Measurements from ENCODE around the gene ETAA1.

The ETAA1 gene

DNA sequence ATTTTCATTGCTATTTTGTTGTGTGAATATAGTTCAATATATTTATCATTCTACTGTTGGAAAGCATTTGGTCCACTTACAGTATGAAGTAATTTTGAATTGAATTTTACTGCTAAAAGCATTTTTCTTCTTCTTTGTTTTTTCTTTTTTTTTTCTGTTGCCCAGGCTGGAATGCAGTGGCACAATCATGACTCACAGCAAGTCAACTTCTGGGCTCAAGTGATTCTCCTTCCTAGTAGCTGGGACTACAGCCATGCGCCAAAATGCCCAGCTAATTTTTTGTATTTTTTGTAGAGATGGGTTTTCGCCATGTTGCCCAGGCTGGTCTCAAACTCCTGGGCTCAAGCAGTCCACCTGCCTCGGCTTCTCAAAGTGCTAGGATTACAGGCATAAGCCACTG is 2.4 kb upstream of the ETAA1 start:
- no peaks in the 10 kb centered on the region for H3K9me3 ChIP-seq (ENCODE audit: control insufficient read depth in 1 of 2, low read length in 2 of 2)
- H3K27me3 ChIP-seq (ENCODE audit: low read depth, low read length): no peaks in the 10 kb centered on the region

DNA sequence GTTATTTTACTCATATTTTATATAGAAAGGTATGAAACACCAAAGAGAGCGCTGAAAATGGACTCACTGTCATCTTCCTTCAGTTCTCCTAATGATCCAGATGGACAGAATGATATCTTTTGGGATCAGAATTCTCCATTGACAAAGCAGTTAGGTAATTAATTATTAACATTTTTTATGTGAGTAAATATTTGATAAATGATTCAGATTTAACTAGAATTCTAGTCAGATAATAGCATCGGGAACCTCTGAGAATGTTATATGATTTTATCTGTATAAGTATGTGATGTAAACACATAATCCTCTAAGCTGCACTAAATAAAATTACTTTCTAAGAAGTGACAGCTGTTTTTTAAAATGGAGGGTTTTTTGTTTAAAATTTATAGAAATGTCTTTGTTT is 2.0 kb downstream of the ETAA1 start:
- Histone ChIP-seq H3K9me3 (ENCODE audit: control insufficient read depth in 1 of 2, low read length in 2 of 2) (no peaks in the 10 kb centered on the region), H3K4me3 (ENCODE audit: low read depth in 1 of 2, low read length in 2 of 2) (no peak overlapping the region), H3K27ac (ENCODE audit: low read length) (no peak overlapping the region), H3K27me3 (ENCODE audit: low read depth, low read length) (no peaks in the 10 kb centered on the region), H3K4me1 (ENCODE audit: control insufficient read depth in 1 of 2, insufficient read depth in 2 of 2, low read length in 2 of 2) (peaks cover 0 to 16% of the 10 kb centered on the region in 2 donors), H3K36me3 (ENCODE audit: control insufficient read depth in 1 of 2, insufficient read depth in 2 of 2, low read length in 2 of 2) (peaks cover 6 to 21% of the 10 kb centered on the region in 2 donors)

More for the DNA sequence above, 2.4 kb upstream of the ETAA1 start:
- Histone ChIP-seq H3K4me1 (ENCODE audit: control insufficient read depth in 1 of 2, insufficient read depth in 2 of 2, low read length in 2 of 2) (peaks cover 0 to 23% of the 10 kb centered on the region in 2 donors), H3K4me3 (ENCODE audit: low read depth in 1 of 2, low read length in 2 of 2) (no peak overlapping the region), H3K27ac (ENCODE audit: low read length) (no peak overlapping the region), H3K36me3 (ENCODE audit: control insufficient read depth in 1 of 2, insufficient read depth in 2 of 2, low read length in 2 of 2) (peaks cover 0 to 5% of the 10 kb centered on the region in 2 donors)

DNA sequence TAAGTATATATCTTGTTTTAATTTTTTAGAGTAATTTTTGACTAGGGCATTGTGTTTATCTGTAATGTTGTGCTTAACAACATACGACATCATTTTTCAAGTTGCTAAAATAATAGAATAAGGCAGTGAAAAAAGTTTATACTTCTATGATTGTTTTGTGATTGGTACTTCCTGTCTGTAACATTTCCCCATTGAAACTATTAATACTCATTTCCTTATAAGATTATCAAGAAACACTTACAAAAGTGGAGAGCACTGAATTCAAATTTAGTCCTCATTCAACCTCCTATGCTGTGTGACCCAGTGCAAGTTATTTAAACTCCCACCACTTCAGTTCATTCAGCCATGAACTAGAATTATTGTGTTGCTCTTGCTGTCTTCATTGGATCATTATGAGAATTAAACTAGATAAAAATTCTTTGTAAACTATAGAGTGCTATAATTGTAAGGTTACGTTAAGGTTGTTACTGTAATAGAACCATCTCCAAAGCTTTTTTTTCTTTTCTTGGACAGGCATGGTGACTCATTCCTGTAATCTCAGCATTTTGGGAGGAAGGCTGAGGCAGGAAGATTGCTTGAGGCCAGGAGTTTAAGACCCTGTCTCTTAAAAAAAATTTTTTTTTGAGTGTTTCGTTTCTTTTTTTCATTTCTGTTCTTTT is 2.8 kb downstream of the ETAA1 start:
- H3K4me1 ChIP-seq (ENCODE audit: control insufficient read depth in 1 of 2, insufficient read depth in 2 of 2, low read length in 2 of 2): peaks cover 0 to 16% of the 10 kb centered on the region in 2 donors
- H3K9me3 ChIP-seq (ENCODE audit: control insufficient read depth in 1 of 2, low read length in 2 of 2): no peaks in the 10 kb centered on the region
- H3K36me3 ChIP-seq (ENCODE audit: control insufficient read depth in 1 of 2, insufficient read depth in 2 of 2, low read length in 2 of 2): peaks cover 13 to 23% of the 10 kb centered on the region in 2 donors
- H3K27me3 ChIP-seq (ENCODE audit: low read depth, low read length): no peaks in the 10 kb centered on the region
- no peak overlapping the region for H3K27ac ChIP-seq (ENCODE audit: low read length)
- H3K4me3 ChIP-seq (ENCODE audit: low read depth in 1 of 2, low read length in 2 of 2): no peak overlapping the region

DNA sequence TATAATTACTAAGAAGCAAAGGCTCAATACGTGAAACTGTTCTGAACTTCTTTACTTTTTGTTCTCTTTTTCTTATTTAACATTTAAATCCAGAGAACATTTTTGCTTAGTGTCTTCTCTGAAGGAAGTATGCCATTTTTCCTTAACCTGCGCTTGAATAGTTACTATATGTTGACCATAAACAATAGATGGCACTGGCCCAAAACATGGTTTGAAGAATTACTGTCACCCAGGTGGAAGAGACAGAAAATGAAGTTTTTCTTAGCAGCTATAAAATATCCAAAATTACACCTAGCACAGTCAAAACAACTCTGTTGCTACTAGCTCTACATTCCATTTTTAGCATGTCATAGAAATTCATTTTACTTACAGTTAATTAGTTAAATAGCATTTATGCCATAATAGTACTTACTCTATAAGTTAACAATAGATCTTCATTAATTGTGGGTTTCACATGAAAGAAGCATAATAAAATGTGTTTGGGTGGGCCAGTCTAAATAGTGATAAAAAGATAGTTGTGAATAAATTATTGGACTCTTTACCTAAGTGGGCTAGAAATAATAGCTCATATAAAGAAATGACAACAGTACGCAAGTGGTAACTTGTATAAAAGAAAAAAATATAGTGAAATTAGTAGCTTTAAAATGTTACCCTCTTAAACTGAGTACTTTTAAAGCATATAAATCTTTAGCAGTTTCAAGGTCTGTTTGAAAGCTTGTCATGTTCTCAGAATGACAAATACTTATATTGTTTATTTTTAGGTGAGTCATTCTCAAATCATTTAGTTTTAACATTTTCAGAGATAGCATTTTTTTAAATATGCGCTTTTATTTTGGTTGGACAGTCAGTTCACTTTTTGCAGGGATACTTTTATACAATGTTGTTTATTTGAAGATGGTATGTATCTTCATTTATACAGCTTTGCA is 3.7 kb downstream of the ETAA1 start:
- Histone ChIP-seq H3K27me3 (ENCODE audit: low read depth, low read length) (no peaks in the 10 kb centered on the region), H3K4me3 (ENCODE audit: low read depth in 1 of 2, low read length in 2 of 2) (no peak overlapping the region), H3K36me3 (ENCODE audit: control insufficient read depth in 1 of 2, insufficient read depth in 2 of 2, low read length in 2 of 2) (peaks cover 14 to 23% of the 10 kb centered on the region in 2 donors), H3K9me3 (ENCODE audit: control insufficient read depth in 1 of 2, low read length in 2 of 2) (no peaks in the 10 kb centered on the region), H3K4me1 (ENCODE audit: control insufficient read depth in 1 of 2, insufficient read depth in 2 of 2, low read length in 2 of 2) (peaks cover 0 to 16% of the 10 kb centered on the region in 2 donors), H3K27ac (ENCODE audit: low read length) (no peak overlapping the region)

DNA sequence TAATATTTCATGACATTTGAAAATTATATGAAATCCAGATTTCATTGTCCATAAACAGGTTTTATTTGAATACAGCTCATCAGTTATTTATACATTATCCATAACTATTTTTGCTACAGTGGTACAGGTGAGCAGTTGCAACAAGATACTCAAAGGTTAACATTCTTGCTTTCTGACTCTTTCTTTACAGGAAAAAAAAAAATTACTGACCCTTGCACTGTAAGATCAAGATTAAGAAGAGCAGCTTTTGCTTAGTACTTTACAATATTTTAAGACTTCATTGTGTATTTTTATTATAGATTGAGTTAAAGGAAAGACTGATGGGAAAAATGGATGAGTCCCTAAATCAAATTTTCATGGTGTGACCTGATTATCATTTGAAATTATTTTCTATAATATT is 11.2 kb downstream of the ETAA1 start:
- H3K36me3 ChIP-seq (ENCODE audit: control insufficient read depth in 1 of 2, insufficient read depth in 2 of 2, low read length in 2 of 2): peaks cover 22 to 31% of the 10 kb centered on the region in 2 donors

DNA sequence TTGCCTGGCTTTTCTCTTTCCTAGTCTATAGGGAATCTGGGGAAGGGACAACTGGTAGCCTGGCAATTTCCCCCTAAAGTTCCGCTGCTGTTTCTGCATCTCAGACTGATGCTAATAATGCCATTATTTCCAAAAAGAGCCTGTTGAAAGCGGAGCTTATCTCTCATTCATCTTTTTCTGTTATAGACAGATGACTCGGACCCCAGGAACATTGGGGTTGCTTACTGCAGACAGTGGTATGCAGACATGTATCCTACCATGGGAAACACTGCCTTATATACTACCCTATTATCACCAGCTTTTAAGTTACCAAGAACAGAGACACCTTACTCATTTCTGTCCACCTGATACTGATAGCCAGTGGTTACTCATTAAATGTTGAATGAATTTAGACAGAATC is 15.3 kb downstream of the ETAA1 start:
- Histone ChIP-seq H3K27ac (ENCODE audit: low read length) (no peak overlapping the region), H3K36me3 (ENCODE audit: control insufficient read depth in 1 of 2, insufficient read depth in 2 of 2, low read length in 2 of 2) (peaks cover 10 to 21% of the 10 kb centered on the region in 2 donors), H3K4me3 (ENCODE audit: low read depth in 1 of 2, low read length in 2 of 2) (no peak overlapping the region), H3K4me1 (ENCODE audit: control insufficient read depth in 1 of 2, insufficient read depth in 2 of 2, low read length in 2 of 2) (no peaks in the 10 kb centered on the region), H3K27me3 (ENCODE audit: low read depth, low read length) (no peaks in the 10 kb centered on the region), H3K9me3 (ENCODE audit: control insufficient read depth in 1 of 2, low read length in 2 of 2) (no peaks in the 10 kb centered on the region)

More for the DNA sequence above, 11.2 kb downstream of the ETAA1 start:
- Histone ChIP-seq H3K9me3 (ENCODE audit: control insufficient read depth in 1 of 2, low read length in 2 of 2) (no peaks in the 10 kb centered on the region), H3K4me3 (ENCODE audit: low read depth in 1 of 2, low read length in 2 of 2) (no peak overlapping the region), H3K27ac (ENCODE audit: low read length) (no peak overlapping the region), H3K27me3 (ENCODE audit: low read depth, low read length) (no peaks in the 10 kb centered on the region), H3K4me1 (ENCODE audit: control insufficient read depth in 1 of 2, insufficient read depth in 2 of 2, low read length in 2 of 2) (no peaks in the 10 kb centered on the region)

DNA sequence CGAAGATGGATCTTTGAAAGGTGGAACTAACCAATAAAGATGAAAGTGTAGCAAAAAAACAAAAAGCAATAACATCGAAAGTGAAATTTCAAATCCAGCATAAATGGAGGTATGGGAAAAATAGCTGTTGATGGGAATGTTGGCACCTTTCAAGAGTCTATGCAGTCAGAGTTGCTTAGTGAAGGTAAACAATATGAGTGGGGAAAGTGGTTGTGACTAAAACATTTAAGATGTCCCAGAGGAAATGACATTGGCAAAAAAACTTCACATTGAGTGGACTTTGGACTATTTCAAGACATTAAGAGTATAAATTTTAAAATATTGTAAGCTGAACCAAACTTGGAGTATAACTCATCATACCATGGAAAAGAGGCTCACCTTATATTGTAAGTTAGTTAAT is 17.7 kb downstream of the ETAA1 start:
- peaks cover 9 to 21% of the 10 kb centered on the region in 2 donors for H3K36me3 ChIP-seq (ENCODE audit: control insufficient read depth in 1 of 2, insufficient read depth in 2 of 2, low read length in 2 of 2)

DNA sequence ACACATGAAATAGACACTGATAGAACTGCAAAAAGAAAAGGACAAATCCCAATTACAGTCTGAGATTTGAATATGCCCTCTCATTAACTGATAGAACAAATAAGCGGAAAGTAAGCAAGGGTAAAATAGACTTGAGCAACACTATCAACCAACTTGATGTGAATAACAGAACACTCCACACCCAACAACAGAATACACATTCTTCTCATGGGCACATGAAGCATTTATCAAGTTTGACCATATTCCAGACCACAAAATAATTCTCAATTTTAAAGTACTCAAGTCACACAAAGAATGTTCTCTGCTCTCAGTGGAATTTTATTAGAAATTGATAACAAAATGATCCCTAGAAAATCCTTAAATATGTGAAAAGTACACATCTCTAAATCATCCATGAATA is 19.0 kb downstream of the ETAA1 start:
- Histone ChIP-seq H3K9me3 (ENCODE audit: control insufficient read depth in 1 of 2, low read length in 2 of 2) (no peaks in the 10 kb centered on the region), H3K4me3 (ENCODE audit: low read depth in 1 of 2, low read length in 2 of 2) (no peak overlapping the region), H3K27ac (ENCODE audit: low read length) (no peak overlapping the region), H3K4me1 (ENCODE audit: control insufficient read depth in 1 of 2, insufficient read depth in 2 of 2, low read length in 2 of 2) (no peaks in the 10 kb centered on the region), H3K36me3 (ENCODE audit: control insufficient read depth in 1 of 2, insufficient read depth in 2 of 2, low read length in 2 of 2) (peaks cover 3 to 10% of the 10 kb centered on the region in 2 donors), H3K27me3 (ENCODE audit: low read depth, low read length) (no peaks in the 10 kb centered on the region)

More for the DNA sequence above, 17.7 kb downstream of the ETAA1 start:
- Histone ChIP-seq H3K4me3 (ENCODE audit: low read depth in 1 of 2, low read length in 2 of 2) (no peak overlapping the region), H3K27me3 (ENCODE audit: low read depth, low read length) (no peaks in the 10 kb centered on the region), H3K9me3 (ENCODE audit: control insufficient read depth in 1 of 2, low read length in 2 of 2) (no peaks in the 10 kb centered on the region), H3K27ac (ENCODE audit: low read length) (no peak overlapping the region), H3K4me1 (ENCODE audit: control insufficient read depth in 1 of 2, insufficient read depth in 2 of 2, low read length in 2 of 2) (no peaks in the 10 kb centered on the region)

DNA sequence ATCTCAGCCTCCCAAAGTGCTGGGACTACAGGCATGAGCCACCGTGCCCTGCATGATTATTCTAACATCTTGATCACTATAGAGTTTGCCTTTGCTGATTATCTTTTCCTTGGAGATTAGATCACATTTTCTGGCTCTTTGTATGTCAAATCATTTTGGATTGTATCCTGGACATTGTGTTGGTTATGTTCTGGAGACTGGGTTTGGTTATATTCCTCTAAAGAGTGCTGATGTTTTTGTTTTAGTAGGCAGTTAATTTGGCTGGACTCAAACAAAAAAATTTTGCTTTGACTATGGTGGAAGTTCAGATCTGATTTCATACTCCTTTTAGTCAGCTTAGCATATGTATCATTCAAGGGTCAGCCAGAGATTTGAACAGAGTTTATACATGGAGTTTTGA is 26.4 kb downstream of the ETAA1 start:
- H3K9me3 ChIP-seq (ENCODE audit: control insufficient read depth in 1 of 2, low read length in 2 of 2): peaks cover 8 to 13% of the 10 kb centered on the region in 2 donors
- no peak overlapping the region for H3K27ac ChIP-seq (ENCODE audit: low read length)
- peak overlapping the region in 1 of 2 donors; percentile 23 for H3K4me3 ChIP-seq (ENCODE audit: low read depth in 1 of 2, low read length in 2 of 2)
- H3K27me3 ChIP-seq (ENCODE audit: low read depth, low read length): no peaks in the 10 kb centered on the region
- H3K4me1 ChIP-seq (ENCODE audit: control insufficient read depth in 1 of 2, insufficient read depth in 2 of 2, low read length in 2 of 2): no peaks in the 10 kb centered on the region
- H3K36me3 ChIP-seq (ENCODE audit: control insufficient read depth in 1 of 2, insufficient read depth in 2 of 2, low read length in 2 of 2): no peaks in the 10 kb centered on the region

DNA sequence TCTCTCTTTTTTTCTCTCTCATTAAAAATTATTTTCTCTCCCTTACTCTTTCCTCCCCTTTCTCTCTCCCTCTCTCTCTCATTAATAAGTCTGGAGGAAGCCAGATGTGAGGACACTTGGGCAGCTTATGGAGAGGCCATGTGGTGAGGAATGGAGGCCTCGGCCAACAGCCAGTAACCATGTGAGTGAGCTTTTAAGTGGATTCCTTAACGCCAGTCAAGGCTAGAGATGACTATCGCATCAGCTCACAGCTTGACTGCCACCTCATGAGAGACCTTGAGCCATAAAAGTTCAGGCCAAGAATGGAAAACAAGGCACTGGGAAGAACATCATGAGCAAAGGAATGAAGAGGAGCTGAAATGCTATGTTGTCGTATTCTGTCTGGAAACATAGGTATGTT is 39.1 kb downstream of the ETAA1 start:
- Histone ChIP-seq H3K36me3 (ENCODE audit: control insufficient read depth in 1 of 2, insufficient read depth in 2 of 2, low read length in 2 of 2) (no peaks in the 10 kb centered on the region), H3K27ac (ENCODE audit: low read length) (no peak overlapping the region), H3K4me3 (ENCODE audit: low read depth in 1 of 2, low read length in 2 of 2) (no peak overlapping the region), H3K27me3 (ENCODE audit: low read depth, low read length) (no peaks in the 10 kb centered on the region), H3K4me1 (ENCODE audit: control insufficient read depth in 1 of 2, insufficient read depth in 2 of 2, low read length in 2 of 2) (no peaks in the 10 kb centered on the region), H3K9me3 (ENCODE audit: control insufficient read depth in 1 of 2, low read length in 2 of 2) (no peaks in the 10 kb centered on the region)

DNA sequence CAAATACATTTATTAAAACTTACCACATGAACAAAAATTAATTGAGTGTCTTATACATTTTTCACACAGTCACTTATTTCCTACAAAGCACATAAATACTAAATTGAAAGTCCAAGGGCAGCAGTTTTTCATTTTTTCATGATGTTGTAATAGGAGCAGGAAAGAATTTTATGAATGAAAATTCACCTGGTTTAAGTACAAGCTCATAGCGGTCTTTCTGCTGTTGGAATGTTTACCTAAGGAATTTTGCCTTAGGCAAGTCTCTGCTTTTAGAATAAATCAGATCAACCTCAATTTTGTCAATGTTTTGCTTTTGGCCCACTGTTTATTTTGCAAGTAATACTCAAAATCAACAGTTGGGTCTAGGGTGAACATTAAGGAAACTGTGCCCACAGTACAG is 40.0 kb downstream of the ETAA1 start:
- Histone ChIP-seq H3K4me1 (ENCODE audit: control insufficient read depth in 1 of 2, insufficient read depth in 2 of 2, low read length in 2 of 2) (no peaks in the 10 kb centered on the region), H3K4me3 (ENCODE audit: low read depth in 1 of 2, low read length in 2 of 2) (no peak overlapping the region), H3K27ac (ENCODE audit: low read length) (no peak overlapping the region), H3K9me3 (ENCODE audit: control insufficient read depth in 1 of 2, low read length in 2 of 2) (no peaks in the 10 kb centered on the region), H3K36me3 (ENCODE audit: control insufficient read depth in 1 of 2, insufficient read depth in 2 of 2, low read length in 2 of 2) (no peaks in the 10 kb centered on the region), H3K27me3 (ENCODE audit: low read depth, low read length) (no peaks in the 10 kb centered on the region)
